EL (cell line): Measurements from ENCODE around the gene IL17RC.
"Not testable (repeated sequence)": the region's sequence is repeated elsewhere in the genome, so short reads cannot be mapped to it uniquely, and the experiment has no call there.

Source experiments
- DNase-seq: peaks from one replicate; pipeline ENCODE4 v3.0.0-alpha.2; 2016

The IL17RC gene, protein sequence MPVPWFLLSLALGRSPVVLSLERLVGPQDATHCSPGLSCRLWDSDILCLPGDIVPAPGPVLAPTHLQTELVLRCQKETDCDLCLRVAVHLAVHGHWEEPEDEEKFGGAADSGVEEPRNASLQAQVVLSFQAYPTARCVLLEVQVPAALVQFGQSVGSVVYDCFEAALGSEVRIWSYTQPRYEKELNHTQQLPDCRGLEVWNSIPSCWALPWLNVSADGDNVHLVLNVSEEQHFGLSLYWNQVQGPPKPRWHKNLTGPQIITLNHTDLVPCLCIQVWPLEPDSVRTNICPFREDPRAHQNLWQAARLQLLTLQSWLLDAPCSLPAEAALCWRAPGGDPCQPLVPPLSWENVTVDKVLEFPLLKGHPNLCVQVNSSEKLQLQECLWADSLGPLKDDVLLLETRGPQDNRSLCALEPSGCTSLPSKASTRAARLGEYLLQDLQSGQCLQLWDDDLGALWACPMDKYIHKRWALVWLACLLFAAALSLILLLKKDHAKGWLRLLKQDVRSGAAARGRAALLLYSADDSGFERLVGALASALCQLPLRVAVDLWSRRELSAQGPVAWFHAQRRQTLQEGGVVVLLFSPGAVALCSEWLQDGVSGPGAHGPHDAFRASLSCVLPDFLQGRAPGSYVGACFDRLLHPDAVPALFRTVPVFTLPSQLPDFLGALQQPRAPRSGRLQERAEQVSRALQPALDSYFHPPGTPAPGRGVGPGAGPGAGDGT

GRCh38 chr3:9916734-9917680 is at the start of gene IL17RC:
Gene IL17RC (plus strand): TSS chr3:9917098. CDS start chr3:9917316, 218 bp downstream.
- DNase-seq: peak; percentile 94

DNA sequence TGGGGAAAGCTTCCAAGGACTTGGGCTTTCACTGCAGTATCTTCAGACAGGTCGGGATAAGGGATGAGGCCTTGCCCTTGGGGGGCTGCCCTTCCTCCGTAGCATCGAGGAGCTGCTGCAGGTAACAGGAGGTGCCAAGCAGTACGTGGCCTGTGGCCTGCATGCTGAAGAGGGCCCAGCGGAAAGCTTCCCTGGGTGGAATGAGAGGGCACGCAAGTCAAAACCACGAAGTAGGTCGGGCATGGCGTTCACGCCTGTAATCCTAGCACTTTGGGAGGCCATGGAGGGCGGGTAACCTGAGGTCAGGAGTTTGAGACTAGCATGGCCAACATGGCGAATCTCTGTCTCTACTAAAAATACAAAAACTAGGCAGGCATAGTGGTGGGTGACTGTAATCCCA is 49.8 kb upstream of the IL17RC start:
- DNase-seq: no peak

DNA sequence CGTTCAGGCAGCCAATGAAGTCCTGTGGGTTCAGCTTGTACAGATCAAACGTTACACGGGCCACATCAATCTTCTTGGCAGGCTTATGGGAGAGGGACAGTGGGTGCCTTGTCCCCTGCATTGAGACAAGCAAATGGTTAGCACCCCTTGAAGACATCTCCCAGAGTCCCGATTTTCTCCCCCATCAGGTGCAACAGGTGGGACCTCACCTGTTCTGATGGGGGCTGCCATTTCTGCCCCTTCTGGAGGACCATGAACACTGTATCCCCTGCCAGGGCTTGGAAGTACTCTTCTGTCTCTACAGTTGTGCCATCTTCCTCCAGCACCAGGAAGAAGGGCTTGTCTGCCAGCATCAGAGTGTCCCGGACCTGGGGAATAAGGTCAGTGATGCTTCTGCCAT is 46.9 kb upstream of the IL17RC start:
- DNase-seq: no peak

DNA sequence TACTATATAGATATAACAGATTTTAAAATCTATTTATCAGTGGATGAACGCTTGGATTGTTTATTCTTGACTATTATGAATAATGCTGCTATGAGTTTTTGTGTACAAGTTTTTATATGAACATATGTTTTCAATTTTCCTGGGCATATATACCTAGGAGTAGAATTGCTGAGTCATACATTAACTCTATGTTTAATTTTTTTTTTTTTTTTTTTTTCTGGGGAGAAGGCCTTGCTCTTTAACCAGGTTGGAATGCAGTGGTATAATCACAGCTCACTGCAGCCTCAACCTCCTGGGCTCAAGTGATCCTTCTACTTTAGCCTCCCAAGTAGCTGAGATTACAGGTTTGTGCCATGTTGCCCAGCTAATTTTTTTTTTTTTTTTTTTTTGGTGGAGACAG is 45.9 kb upstream of the IL17RC start:
- peak; percentile 78 for DNase-seq

DNA sequence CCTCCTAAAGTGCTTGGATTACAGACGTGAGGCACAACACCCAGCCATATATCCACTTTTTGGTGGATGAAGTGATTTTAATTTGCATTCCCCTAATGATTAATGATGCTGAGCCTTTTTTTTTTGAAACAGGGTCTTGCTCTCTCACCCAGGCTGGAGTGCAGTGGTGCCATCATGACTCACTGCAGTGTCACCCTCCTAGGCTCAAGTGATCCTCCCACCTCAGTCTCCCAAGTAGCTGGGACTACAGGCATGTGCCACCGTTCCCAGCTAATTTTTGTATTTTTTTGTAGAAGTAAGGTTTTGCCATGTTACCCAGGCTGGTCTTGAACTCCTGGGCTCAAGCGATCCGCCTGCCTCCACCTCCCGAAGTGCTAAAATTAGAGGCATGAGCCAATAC is 44.8 kb upstream of the IL17RC start:
- DNase-seq: not testable (repeated sequence)

DNA sequence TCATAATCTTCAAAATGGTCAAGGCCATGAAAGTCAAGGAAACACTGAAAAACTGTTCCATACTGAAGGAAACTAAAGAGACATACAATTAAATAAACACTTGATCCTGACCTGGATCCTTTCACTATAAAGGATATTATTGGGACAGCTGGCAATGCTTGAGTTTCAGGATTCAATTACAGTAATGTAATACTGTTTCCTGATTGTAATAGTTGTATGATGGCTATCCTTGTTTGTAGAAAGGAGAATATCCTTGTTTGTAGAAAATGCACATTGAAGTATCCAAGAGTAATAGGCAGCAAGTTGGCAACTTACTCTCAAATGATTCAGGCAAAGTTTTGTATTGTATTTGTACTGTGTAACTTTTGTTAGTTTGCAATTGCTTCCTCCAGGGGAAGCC is 41.5 kb upstream of the IL17RC start:
- DNase-seq: no peak

DNA sequence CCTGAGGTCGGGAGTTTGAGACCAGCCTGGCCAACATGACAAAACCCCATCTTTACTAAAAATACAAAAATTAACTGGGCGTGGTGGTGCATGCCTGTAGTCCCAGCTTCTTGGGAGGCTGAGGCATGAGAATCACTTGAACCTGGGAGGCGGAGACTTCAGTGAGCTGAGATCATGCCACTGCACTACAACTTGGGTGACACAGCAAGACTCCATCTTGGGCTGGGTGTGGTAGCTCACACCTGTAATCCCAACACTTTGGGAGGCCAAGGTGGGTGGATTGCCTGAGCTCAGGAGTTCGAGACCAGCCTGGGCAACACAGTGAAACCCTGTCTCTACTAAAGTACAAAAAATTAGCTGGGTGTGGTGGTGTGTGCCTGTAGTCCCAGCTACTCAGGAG is 40.6 kb upstream of the IL17RC start:
- DNase-seq: not testable (repeated sequence)

DNA sequence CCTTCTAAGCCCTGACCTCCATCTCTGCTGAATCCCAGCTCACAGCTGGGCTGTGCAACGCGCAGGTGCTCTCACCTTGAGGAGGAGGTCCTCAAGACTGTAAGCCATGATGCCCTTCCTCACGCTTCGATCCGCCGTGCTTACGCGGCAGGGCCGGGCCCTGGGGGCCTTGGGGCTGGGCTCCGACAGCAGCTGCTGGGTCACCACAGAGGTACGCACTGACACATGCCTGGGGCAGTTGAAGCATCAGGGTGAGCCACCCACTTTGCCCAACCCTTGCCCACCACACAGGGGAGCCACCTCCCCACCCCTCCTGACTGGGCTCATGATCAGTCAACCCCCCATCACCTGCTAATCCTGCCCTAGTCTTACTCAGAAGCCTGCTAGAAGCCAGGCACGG is 39.9 kb upstream of the IL17RC start:
- no peak for DNase-seq

- DNase-seq: no peak
Observed at GRCh38 chr3:9878700-9879099, 38.2 kb upstream of the IL17RC start.

GRCh38 chr3:9879830-9880549 is 36.9 kb upstream of the IL17RC start, which contains the start of gene CIDEC:
Gene CIDEC (minus strand): TSS chr3:9880253. CDS start chr3:9878486, 1,767 bp downstream.
- no peak for DNase-seq

DNA sequence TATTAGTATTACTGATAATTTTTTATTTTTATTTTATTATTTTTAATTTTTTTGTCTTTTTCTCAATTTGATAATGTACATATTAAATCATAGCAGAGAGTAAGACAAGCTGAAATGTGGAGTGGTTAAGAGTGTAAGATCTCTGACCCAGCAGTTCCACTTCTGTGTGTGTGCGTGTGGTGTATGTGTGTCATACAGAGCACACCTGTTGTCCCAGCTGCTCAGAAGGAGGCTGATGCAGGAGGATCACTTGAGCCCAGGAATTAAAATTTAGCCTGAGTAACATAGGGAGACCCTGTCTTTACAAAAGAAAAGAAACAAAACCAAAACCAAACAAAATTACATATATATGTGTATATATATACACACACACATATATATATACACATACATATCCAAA is 35.5 kb upstream of the IL17RC start:
- no peak for DNase-seq

GRCh38 chr3:9883706-9884554 is 33.0 kb upstream of the IL17RC start:
- DNase-seq: peak; percentile 35

DNA sequence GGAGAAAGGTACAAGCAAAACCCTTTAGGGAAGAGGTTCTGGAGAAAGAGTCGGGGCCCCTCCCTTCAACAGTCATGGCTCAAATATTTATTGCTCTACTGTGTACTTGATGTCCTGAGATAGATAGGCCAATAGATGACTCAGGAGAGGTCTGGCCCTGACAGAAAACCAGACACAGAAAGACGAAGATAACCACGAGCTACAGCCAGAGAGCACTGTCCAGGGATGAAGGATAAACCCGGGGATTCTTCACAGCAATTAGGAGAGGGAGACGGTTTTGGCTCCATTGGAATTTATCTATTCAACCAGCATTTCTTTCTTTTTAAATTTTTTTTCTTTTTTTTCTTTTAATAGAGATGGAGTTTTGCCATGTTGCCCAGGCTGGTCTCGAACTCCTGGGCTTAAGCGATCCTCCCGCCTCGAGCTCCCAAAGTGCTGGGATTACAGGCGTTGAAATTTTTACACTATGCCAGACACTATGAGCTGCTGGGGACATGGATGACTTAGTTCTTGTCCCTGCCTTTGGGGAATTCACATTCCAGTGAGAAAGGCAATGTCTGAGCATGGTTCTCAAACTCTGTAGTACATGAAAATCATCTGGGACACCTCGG is 32.2 kb upstream of the IL17RC start:
- peak; percentile 92 for DNase-seq

- no peak for DNase-seq
Observed at GRCh38 chr3:9886328-9886727, 30.6 kb upstream of the IL17RC start.

DNA sequence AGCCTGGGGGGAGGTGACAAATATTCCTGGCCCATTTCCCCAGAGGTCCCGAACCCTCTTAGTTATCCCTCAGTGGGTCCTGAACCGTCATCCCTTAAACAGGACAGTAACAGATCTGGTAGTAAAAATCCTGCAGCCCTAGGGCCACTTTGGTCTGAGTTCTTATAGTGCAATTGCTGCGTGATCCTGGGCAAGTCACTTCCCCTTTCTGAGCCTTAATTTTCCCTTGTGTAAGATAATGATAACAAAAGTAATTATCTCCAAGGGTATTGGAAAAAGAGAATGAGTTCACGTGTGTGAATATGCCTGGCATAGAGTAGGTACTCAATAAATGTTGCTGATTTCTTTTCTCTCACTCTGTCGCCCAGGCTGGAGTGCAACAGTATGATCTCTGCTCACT is 29.4 kb upstream of the IL17RC start:
- no peak for DNase-seq

GRCh38 chr3:9888540-9888939 is 28.4 kb upstream of the IL17RC start:
- DNase-seq: no peak

GRCh38 chr3:9889405-9889804 is 27.5 kb upstream of the IL17RC start:
- no peak for DNase-seq

GRCh38 chr3:9890249-9891071 is 26.4 kb upstream of the IL17RC start, which contains the start of gene JAGN1:
Gene JAGN1 (plus strand): TSS chr3:9890610. CDS start chr3:9890723, 113 bp downstream.
- DNase-seq: peak; percentile 87

- no peak for DNase-seq
Observed at GRCh38 chr3:9891072-9891622, 25.8 kb upstream of the IL17RC start.

GRCh38 chr3:9893739-9894138 is 23.2 kb upstream of the IL17RC start:
- DNase-seq: no peak
